GM12878 (cell line): ENCODE measurements around the gene ETNK1. TPM values are rescaled to one million over a fixed set of nuclear protein-coding genes. Genes with fewer than 3 reads are reported as not detected.

Experiments
- ATAC-seq: fragments of 200-7000 bp; cut with Tn5 transposase; 3 replicates; pipeline ENCODE4 v1.9.1; 2020; ENCODE audit warnings: mild to moderate bottlenecking, moderate library complexity
- BruUV-seq: library from RNA; stranded (reverse); fragments of 400-500 nt; replicated peaks from 2 replicates; lab custom pipeline; 2021; lab: Mats Ljungman, UMichigan
- CTCF ChIA-PET: fragments of 300-600 bp; sonication (Branson Sonifier 250); formaldehyde crosslinking; extraction: SDS; loops from one replicate; lab custom pipeline; 2021; ENCODE audit warnings: inconsistent platforms; lab: Yijun Ruan, JAX
- POLR2A ChIA-PET: fragments of 350-600 bp; formaldehyde crosslinking; extraction: SDS; loops from one replicate; lab custom pipeline; 2021; ENCODE audit warnings: inconsistent platforms; lab: Charles Lee
- RAD21 ChIA-PET: fragments of 300-600 bp; sonication (Branson Sonifier 250); formaldehyde crosslinking; loops from one replicate; lab custom pipeline; 2023; ENCODE audit warnings: antibody characterized with exemption; ENCODE audit not compliant: unreplicated experiment; lab: Charles Lee
- SMC1A ChIA-PET: fragments of 300-600 bp; sonication (Branson Sonifier 250); formaldehyde crosslinking; loops from one replicate; lab custom pipeline; 2023; ENCODE audit not compliant: unreplicated experiment, uncharacterized antibody; lab: Charles Lee
- DNase-seq: peaks from one replicate; pipeline ENCODE4 v3.0.0-alpha.2; 2011; ENCODE audit warnings: low read depth, low spot score
- FAIRE-seq: peaks from 3 replicates; lab custom pipeline; 2011; peaks lifted over from hg19 to GRCh38; lab: Jason Lieb, UNC
- H2AFZ ChIP-seq: 2 replicates; pipeline ENCODE4 v1.6.0; 2011; ENCODE audit warnings: low read depth, low read length, control low read depth; ENCODE audit not compliant: control insufficient read depth
- H3K27ac ChIP-seq: 2 replicates; pipeline ENCODE4 v1.5.1; 2011; ENCODE audit warnings: control low read depth; ENCODE audit not compliant: control insufficient read depth, insufficient read depth
- H3K27me3 ChIP-seq, 2 experiments: replicated peaks in 1 of 2; 2 replicates each; pipeline versions ENCODE4 v1.6.0 to v1.6.1; 2011; ENCODE audit warnings: low read length in 1 of 2; ENCODE audit not compliant: control insufficient read depth in 2 of 2, insufficient read depth in 2 of 2
- H3K36me3 ChIP-seq, 2 experiments: 2 replicates each; pipeline ENCODE4 v1.5.1; 2011; ENCODE audit warnings: low read length in 1 of 2; ENCODE audit not compliant: control insufficient read depth in 2 of 2, insufficient read depth in 2 of 2
- H3K4me1 ChIP-seq: 2 replicates; pipeline ENCODE4 v1.6.1; 2011; ENCODE audit warnings: mild to moderate bottlenecking, low read length, moderate library complexity, mixed read lengths; ENCODE audit not compliant: control insufficient read depth, insufficient read depth
- H3K4me2 ChIP-seq: 2 replicates; pipeline ENCODE4 v1.6.0; 2011; ENCODE audit warnings: control low read depth; ENCODE audit not compliant: control insufficient read depth, insufficient read depth
- H3K4me3 ChIP-seq: fragments of 200-600 bp; sonication (generic); 2 replicates; pipeline ENCODE4 v1.5.1; 2016
- H3K79me2 ChIP-seq: 2 replicates; pipeline ENCODE4 v1.6.0; 2011; ENCODE audit warnings: low read length; ENCODE audit not compliant: control insufficient read depth, insufficient read depth
- H3K9ac ChIP-seq: 2 replicates; pipeline ENCODE4 v1.8.0; 2011; ENCODE audit warnings: low read length, control low read depth, mixed read lengths; ENCODE audit not compliant: control insufficient read depth, insufficient read depth
- H3K9me3 ChIP-seq: replicated peaks from 3 replicates; pipeline ENCODE4 v1.5.1; 2011; ENCODE audit warnings: mild to moderate bottlenecking, low read length; ENCODE audit not compliant: control insufficient read depth, insufficient read depth
- H4K20me1 ChIP-seq: 2 replicates; pipeline ENCODE4 v1.6.0; 2011; ENCODE audit not compliant: control insufficient read depth, insufficient read depth
- CEBPZ ChIP-seq: fragments of 150-350 bp; IDR thresholded peaks from 2 replicates; pipeline ENCODE4 v1.6.1; 2016; ENCODE audit warnings: low read depth, low read length
- EGR1 ChIP-seq, 2 experiments: IDR thresholded peaks; 1 replicate in 1 of 2; 2 replicates in 1 of 2; pipeline ENCODE4 v1.6.1; 2011 to 2012; ENCODE audit warnings: low read depth in 2 of 2, low read length in 2 of 2, borderline replicate concordance in 1 of 2, mild to moderate bottlenecking in 1 of 2, moderate library complexity in 1 of 2
- FOXK2 ChIP-seq: fragments of 450-650 bp; IDR thresholded peaks from 2 replicates; pipeline ENCODE4 v1.6.1; 2017; ENCODE audit warnings: mild to moderate bottlenecking, moderate library complexity
- JUNB ChIP-seq: IDR thresholded peaks from 2 replicates; pipeline ENCODE4 v1.6.1; 2016; ENCODE audit warnings: antibody characterized with exemption, mild to moderate bottlenecking
- POLR2AphosphoS5 ChIP-seq: IDR thresholded peaks from 2 replicates; pipeline ENCODE4 v1.6.1; 2011; ENCODE audit warnings: mild to moderate bottlenecking, low read length, inconsistent platforms
- SIX5 ChIP-seq: IDR thresholded peaks from 2 replicates; pipeline ENCODE4 v1.6.1; 2011; ENCODE audit warnings: mild to moderate bottlenecking, low read depth, low read length, moderate library complexity; ENCODE audit not compliant: severe bottlenecking
- SMARCA5 ChIP-seq: fragments of 450-650 bp; IDR thresholded peaks from 2 replicates; pipeline ENCODE4 v1.6.1; 2017; ENCODE audit warnings: mild to moderate bottlenecking
- STAT3 ChIP-seq: IDR thresholded peaks from 2 replicates; pipeline ENCODE4 v1.6.1; 2011; ENCODE audit warnings: low read depth, low read length, improper control_type of control experiment
- TAF1 ChIP-seq: IDR thresholded peaks from 2 replicates; pipeline ENCODE4 v1.6.1; 2011; ENCODE audit warnings: mild to moderate bottlenecking, low read depth, low read length, borderline replicate concordance
- TARDBP ChIP-seq: IDR thresholded peaks from 2 replicates; pipeline ENCODE4 v1.6.1; 2016; ENCODE audit warnings: borderline replicate concordance
- TBL1XR1 ChIP-seq: IDR thresholded peaks from 2 replicates; pipeline ENCODE4 v1.6.1; 2012; ENCODE audit warnings: low read depth, low read length, improper control_type of control experiment
- USF1 ChIP-seq: IDR thresholded peaks from 2 replicates; pipeline ENCODE4 v1.6.1; 2011; ENCODE audit warnings: borderline replicate concordance, low read depth, mild to moderate bottlenecking, moderate library complexity, mixed read lengths, low read length; ENCODE audit not compliant: insufficient read depth; ENCODE audit errors: extremely low read length
- YY1 ChIP-seq: IDR thresholded peaks from 2 replicates; pipeline ENCODE4 v1.6.1; 2011; ENCODE audit warnings: low read depth, mild to moderate bottlenecking, low read length
- ZNF384 ChIP-seq: IDR thresholded peaks from 2 replicates; pipeline ENCODE4 v1.6.1; 2012; ENCODE audit warnings: low read depth, mild to moderate bottlenecking, low read length, improper control_type of control experiment, borderline replicate concordance
- ZZZ3 ChIP-seq: IDR thresholded peaks from 2 replicates; pipeline ENCODE4 v1.6.1; 2011; ENCODE audit warnings: low read depth; ENCODE audit not compliant: control insufficient read depth, insufficient read length
- WGBS: methylation state at CpG from one replicate; pipeline ENCODE4 v1.1.6; 2016; ENCODE audit warnings: low lambda C conversion rate; ENCODE audit not compliant: insufficient replicate concordance, insufficient coverage; ENCODE audit errors: missing lambda C conversion rate; 5-methylcytosine and 5-hydroxymethylcytosine counted together
- in situ Hi-C: fragments of 300-500 bp; cut with MboI; formaldehyde crosslinking; loops from 9 replicates; pipeline ENCODE4 v1.14.3; 2018; ENCODE audit warnings: mixed read lengths
- intact Hi-C: fragments of 100-400 bp; cut with micrococcal nuclease; formaldehyde crosslinking; loops from one replicate; pipeline ENCODE4 v1.14.2; 2022; ENCODE audit not compliant: unreplicated experiment
- polyA plus RNA-seq, 11 experiments: library from polyadenylated mRNA; depleted of rRNA in 4 of 11; unstranded in 6 of 11; stranded (reverse) in 5 of 11; fragments of >200 nt; fragmentation: Nextera tagmentation in 4 of 11; fragmentation: Illumina TruSeq in 1 of 11; extraction: Ambion mirVana in 4 of 11; extraction: Trizol in 1 of 11; gene quantifications; 1 replicate in 1 of 11; 2 replicates in 10 of 11; pipeline versions ENCODE4 v1.2.1 to v1.2.3, GENCODE V29; 2011 to 2016; ENCODE audit warnings: inconsistent platforms in 2 of 11, missing spikeins in 2 of 11, low read depth in 1 of 11
- total RNA-seq, 4 experiments: library from RNA; depleted of rRNA in 3 of 4; stranded (reverse); fragments of >200 nt in 3 of 4; fragmentation: Illumina TruSeq in 1 of 4; extraction: Trizol in 1 of 4; gene quantifications; 2 replicates each; pipeline versions ENCODE4 v1.2.1 to v1.2.3, GENCODE V29; 2013 to 2021

ETNK1 gene
- total and polyA plus RNA-seq, 10 of the 15 experiments (the other 5 are each of a cell fraction or from before 2014, with no cell fraction given), result 12.3 to 69.4 (median 34.2) TPM

GRCh38 chr12:22692964-22693555, 68.1 kb downstream of the ETNK1 start:
- H3K4me3 ChIP-seq, result no peak overlapping the region
- H4K20me1 ChIP-seq, result no peaks in the 10 kb centered on the region
- FAIRE-seq (no peak), DNase-seq (no peak), ATAC-seq (no peak)
- no peaks in the 10 kb centered on the region for H3K27me3 ChIP-seq
- H3K9ac ChIP-seq, result no peak overlapping the region
- intact Hi-C loops, result no loop called here
- ChIA-PET RAD21 (no interaction called here), POLR2A (no interaction called here), CTCF (interaction anchor here (0.8 kb wide), 1 partner anchor 9 kb away, joined by 4 read pairs; no protein-coding TSS in a partner anchor)
- BruUV-seq, result no TSS peak
- no peaks in the 10 kb centered on the region for H3K36me3 ChIP-seq
- no peaks in the 10 kb centered on the region for H3K4me1 ChIP-seq
- 91% methylated on average over 31 of the region's 38 CpGs for WGBS
- no peaks in the 10 kb centered on the region for H3K79me2 ChIP-seq
- no peak overlapping the region for H3K4me2 ChIP-seq
- no peaks in the 10 kb centered on the region; the same call in 1 of the 3 replicates for H3K9me3 ChIP-seq
- TF ChIP-seq TBL1XR1 (no peak), USF1 (no peak), SMARCA5 (no peak), ZNF384 (no peak)
- TF ChIP-seq, all 136 proteins: peak for 0
- no peak overlapping the region for H3K27ac ChIP-seq
- in situ Hi-C loops, result no loop called here
- no peak overlapping the region for H2AFZ ChIP-seq
- SMC1A ChIA-PET, result no interaction called here

GRCh38 chr12:22698576-22698975, 73.6 kb downstream of the ETNK1 start:
- Histone ChIP-seq H3K4me2 (no peak overlapping the region), H4K20me1 (no peaks in the 10 kb centered on the region), H3K36me3 (no peaks in the 10 kb centered on the region), H3K9ac (no peak overlapping the region), H3K4me3 (no peak overlapping the region), H3K27me3 (no peaks in the 10 kb centered on the region), H3K79me2 (no peaks in the 10 kb centered on the region), H3K4me1 (no peaks in the 10 kb centered on the region), H2AFZ (no peak overlapping the region), H3K9me3 (no peaks in the 10 kb centered on the region), H3K27ac (no peak overlapping the region)
- CTCF ChIA-PET, result interaction anchor here (1.0 to 2.0 kb wide), 2 partner anchors 14 kb away, joined by 3 to 9 read pairs; no protein-coding TSS in a partner anchor
- WGBS, result 25% methylated on average over 3 of the region's 3 CpGs
- FAIRE-seq, result no peak
- no TSS peak for BruUV-seq
- in situ Hi-C loops (no loop called here), intact Hi-C loops (no loop called here)
- ATAC-seq, result no peak
- SMC1A ChIA-PET, result interaction anchor here (1.4 kb wide), 1 partner anchor 11 kb away, joined by 5 read pairs; no protein-coding TSS in a partner anchor
- no peak for DNase-seq
- RAD21 ChIA-PET, result no interaction called here
- POLR2A ChIA-PET, result no interaction called here
- no peak for TF ChIP-seq JUNB
- TF ChIP-seq POLR2AphosphoS5, result no peak
- no peak for TF ChIP-seq ZZZ3
- TF ChIP-seq TARDBP, result no peak
- no peak for TF ChIP-seq YY1
- TF ChIP-seq EGR1 (IDR thresholded peaks at IDR 0.05; ENCODE audit: borderline replicate concordance in 1 of 2, low read depth in 2 of 2, low read length in 2 of 2), result no peak
- TF ChIP-seq CEBPZ, result no peak
- TF ChIP-seq FOXK2, result no peak
- TF ChIP-seq SIX5, result no peak
- no peak for TF ChIP-seq STAT3
- TF ChIP-seq TAF1, result no peak
